ENCODE results near the gene SLC4A11. TPM values are rescaled to one million over a fixed set of nuclear protein-coding genes. Genes with fewer than 3 reads are reported as not detected.

The SLC4A11 gene
- total and polyA plus RNA-seq, 10 of the 15 experiments (the other 5 are each of a cell fraction or from before 2014, with no cell fraction given) = 0.07 to 2.3 (median 1.1) TPM

- TF ChIP-seq RELB (IDR thresholded peaks at IDR 0.05; ENCODE audit: low read depth) (no peak), EZH2 (IDR thresholded peaks at IDR 0.05; ENCODE audit: borderline replicate concordance, control insufficient read depth, low read depth, low read length) (no peak), ZNF24 (IDR thresholded peaks at IDR 0.05) (no peak), KDM1A (IDR thresholded peaks at IDR 0.05; ENCODE audit: borderline replicate concordance) (no peak), ZNF207 (IDR thresholded peaks at IDR 0.05; ENCODE audit: borderline replicate concordance) (no peak)
Observed at GRCh38 chr20:3231116-3231515, 7.9 kb downstream of the SLC4A11 start (continued).

- no TSS peak for BruUV-seq (replicated peaks)
- ChIA-PET POLR2A (no interaction called here), RAD21 (ENCODE audit: unreplicated experiment) (no interaction called here), SMC1A (ENCODE audit: uncharacterized antibody, unreplicated experiment) (no interaction called here), CTCF (no interaction called here)
- Histone ChIP-seq H3K4me2 (ENCODE audit: control insufficient read depth, insufficient read depth) (no peak overlapping the region), H3K4me3 (no peak overlapping the region), H3K27ac (ENCODE audit: control insufficient read depth, insufficient read depth) (no peak overlapping the region), H3K9ac (ENCODE audit: control insufficient read depth, insufficient read depth, low read length) (no peak overlapping the region), H2AFZ (ENCODE audit: control insufficient read depth, low read depth, low read length) (no peak overlapping the region), H3K36me3 (ENCODE audit: control insufficient read depth in 2 of 2, insufficient read depth in 2 of 2, low read length in 1 of 2) (no peaks in the 10 kb centered on the region; a peak in 1 of 4 replicates), H3K9me3 (replicated peaks; ENCODE audit: control insufficient read depth, insufficient read depth, low read length) (no peaks in the 10 kb centered on the region), H4K20me1 (ENCODE audit: control insufficient read depth, insufficient read depth) (no peaks in the 10 kb centered on the region), H3K4me1 (ENCODE audit: control insufficient read depth, insufficient read depth, low read length) (no peaks in the 10 kb centered on the region), H3K79me2 (ENCODE audit: control insufficient read depth, insufficient read depth, low read length) (no peaks in the 10 kb centered on the region), H3K27me3 (replicated peaks in 1 of 2; ENCODE audit: control insufficient read depth in 2 of 2, insufficient read depth in 2 of 2, low read length in 1 of 2) (no peaks in the 10 kb centered on the region)
- FAIRE-seq = no peak
- in situ Hi-C loops (cut with MboI) (no loop called here), intact Hi-C loops (cut with micrococcal nuclease; ENCODE audit: unreplicated experiment) (no loop called here)
- TF ChIP-seq ZBTB40 (IDR thresholded peaks at IDR 0.05; ENCODE audit: borderline replicate concordance) (no peak), TCF3 (IDR thresholded peaks at IDR 0.05; ENCODE audit: borderline replicate concordance, insufficient read depth, low read depth, low read length) (no peak), ATF3 (IDR thresholded peaks at IDR 0.05; ENCODE audit: borderline replicate concordance, extremely low read depth, low read depth, low read length) (no peak), MEF2A (IDR thresholded peaks at IDR 0.05; ENCODE audit: insufficient read depth, low read depth, low read length) (no peak)
- ATAC-seq = no peak
- DNase-seq (ENCODE audit: low read depth, low spot score) = no peak
- WGBS (ENCODE audit: insufficient coverage, insufficient replicate concordance, low lambda C conversion rate, missing lambda C conversion rate) = 74% methylated on average over 14 of the region's 14 CpGs
Observed at GRCh38 chr20:3229798-3230197, 9.2 kb downstream of the SLC4A11 start.

Data from GM12878 (cell line).